Measurements from ENCODE around the gene PDE2A.

The PDE2A gene

GRCh38 chr11:72673943-72674828 lies at the start of gene PDE2A:
Gene PDE2A, minus strand, starts transcription at chr11:72674422. Its CDS starts 215 bp downstream, at chr11:72674207.
- no peak for DNase-seq (ENCODE audit: low read depth, low spot score)

DNA sequence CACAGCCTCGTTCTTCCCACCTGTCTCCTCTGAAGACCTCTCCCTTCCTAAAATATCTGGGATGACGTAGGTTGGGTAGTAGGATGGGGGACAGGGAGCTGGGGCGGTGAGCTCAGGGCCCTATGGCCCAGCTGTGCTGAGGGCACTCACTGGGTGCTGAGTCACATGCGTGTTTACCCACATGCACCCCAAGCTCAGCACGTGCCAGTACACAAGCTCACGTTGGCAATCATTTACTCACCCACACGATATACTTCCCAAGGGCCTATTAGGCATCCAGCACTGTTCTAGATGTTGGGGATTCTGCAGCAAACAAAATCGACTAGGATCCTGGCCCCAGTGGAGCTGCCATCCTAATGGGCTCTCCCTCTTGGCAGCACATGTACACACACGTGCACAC lies 49.3 kb upstream of the PDE2A start:
- DNase-seq (ENCODE audit: low read depth, low spot score), result no peak

GRCh38 chr11:72722050-72722748 lies 48.0 kb upstream of the PDE2A start:
- DNase-seq (ENCODE audit: low read depth, low spot score), result peak; percentile 54

DNA sequence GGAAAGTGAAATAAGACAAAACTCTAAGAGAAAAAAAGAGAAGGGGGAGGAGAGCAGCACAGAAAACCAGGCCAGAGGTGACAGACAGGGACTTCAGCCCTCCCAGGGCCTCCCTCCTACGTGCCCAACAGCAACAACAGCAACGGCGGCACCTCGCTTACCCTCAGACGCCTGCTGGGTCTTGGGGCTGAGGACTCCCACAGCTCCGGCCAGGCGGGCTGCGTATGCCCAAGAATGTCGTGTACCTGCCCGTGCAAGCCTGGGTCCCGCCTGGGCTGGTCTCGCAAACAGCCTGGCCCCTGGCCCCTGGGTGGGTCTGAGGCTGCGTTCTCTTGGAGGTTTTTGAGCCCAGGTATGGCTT lies 47.4 kb upstream of the PDE2A start:
- DNase-seq (ENCODE audit: low read depth, low spot score), result no peak

GRCh38 chr11:72721276-72721675 lies 47.1 kb upstream of the PDE2A start:
- DNase-seq (ENCODE audit: low read depth, low spot score), result no peak

GRCh38 chr11:72720784-72721183 lies 46.6 kb upstream of the PDE2A start:
- no peak for DNase-seq (ENCODE audit: low read depth, low spot score)

DNA sequence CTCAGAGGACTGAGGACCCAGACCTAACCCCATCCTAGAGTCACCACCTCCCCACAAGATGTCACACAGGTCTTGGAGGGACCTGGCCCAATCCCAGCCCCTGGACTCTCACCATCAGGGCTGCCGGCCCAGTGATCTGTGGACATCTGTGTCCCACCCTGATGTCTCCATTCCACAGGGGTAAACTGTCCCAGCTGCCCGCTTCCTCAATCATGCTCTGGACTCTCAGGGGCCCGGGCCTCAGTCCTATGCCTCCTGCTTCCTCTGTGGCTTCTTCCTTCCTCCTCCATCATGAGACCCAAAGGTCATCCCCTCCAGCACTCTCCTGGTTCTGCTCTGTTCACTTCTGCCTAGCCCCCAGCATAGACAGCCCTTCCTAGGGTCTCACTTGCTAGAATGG lies 45.8 kb upstream of the PDE2A start:
- DNase-seq (ENCODE audit: low read depth, low spot score), result no peak

- no peak for DNase-seq (ENCODE audit: low read depth, low spot score)
These were observed 45.3 kb upstream of the PDE2A start for GRCh38 chr11:72719551-72719950.

- no peak for DNase-seq (ENCODE audit: low read depth, low spot score)
These were observed 44.9 kb upstream of the PDE2A start for GRCh38 chr11:72719144-72719543.

- DNase-seq (ENCODE audit: low read depth, low spot score), result no peak
These were observed 43.9 kb upstream of the PDE2A start for GRCh38 chr11:72718101-72718501.

DNA sequence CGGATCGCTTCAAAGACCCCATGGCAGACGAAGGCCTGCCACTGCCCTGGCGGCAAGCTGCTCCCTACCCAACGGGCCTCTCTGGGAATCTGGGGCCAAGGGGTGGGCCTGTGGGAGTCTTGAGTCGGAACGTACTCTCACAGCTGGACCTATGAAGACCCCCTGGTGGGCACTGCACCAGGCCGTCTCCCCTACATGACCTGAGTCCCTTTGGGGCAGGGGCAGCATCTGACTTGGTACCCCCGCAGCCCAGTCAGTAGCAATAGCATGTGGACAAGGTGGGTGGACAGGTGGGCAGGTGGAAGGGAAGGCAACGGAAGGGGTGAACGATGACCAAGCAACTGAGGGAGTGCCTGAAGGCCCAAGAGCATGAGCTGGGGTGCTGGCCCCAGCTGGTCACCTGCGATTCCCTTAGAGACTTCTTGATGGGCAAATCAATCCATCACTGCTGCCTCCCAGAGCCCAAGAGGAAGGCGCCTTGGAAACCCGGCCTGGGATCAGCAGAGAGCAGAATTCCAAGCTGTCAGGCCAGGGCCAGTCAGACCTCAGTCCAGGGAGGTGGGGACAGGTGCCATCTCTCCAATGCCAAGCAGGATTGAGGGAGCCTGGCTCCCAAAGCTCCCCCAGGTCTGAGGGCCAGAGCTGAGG lies 42.7 kb upstream of the PDE2A start:
- DNase-seq (ENCODE audit: low read depth, low spot score), result no peak

DNA sequence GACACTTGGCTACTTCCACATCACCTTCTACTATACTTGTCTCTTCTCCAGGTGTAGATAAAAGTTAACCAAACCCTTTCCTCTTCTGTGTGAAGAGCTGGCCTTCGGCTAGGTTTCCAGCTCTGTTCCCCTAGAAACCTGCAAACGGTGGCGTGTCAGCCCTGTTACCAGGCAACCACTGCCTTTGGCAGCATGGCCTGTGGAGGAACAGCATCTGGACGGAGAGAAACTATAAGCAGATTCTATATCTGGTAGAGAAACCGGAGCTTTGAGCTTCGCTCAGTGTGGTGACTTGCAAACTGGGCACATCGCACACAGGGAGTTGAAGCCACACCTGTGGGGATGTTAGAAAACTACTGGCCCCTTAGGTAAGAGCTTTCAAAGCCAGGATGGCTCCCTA lies 42.1 kb upstream of the PDE2A start:
- no peak for DNase-seq (ENCODE audit: low read depth, low spot score)

DNA sequence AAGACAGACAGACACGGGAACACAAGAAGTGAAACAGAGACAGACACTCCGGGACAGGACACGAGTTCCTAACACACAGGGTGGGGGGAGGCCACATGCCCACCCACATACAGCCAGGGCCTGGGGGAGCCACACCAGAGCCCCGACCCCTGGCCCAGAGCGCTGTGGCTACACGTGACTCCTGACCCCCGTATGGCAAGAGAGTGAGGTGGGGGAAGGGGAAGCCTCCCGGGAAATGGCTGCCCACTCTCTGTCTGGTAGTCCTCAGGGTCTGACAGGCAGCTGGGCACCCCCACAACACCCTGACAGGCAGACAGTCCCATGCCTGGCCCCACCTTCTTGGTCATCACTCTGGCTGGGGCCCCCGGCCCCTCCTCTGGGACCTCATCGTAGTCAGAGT lies 38.6 kb upstream of the PDE2A start:
- no peak for DNase-seq (ENCODE audit: low read depth, low spot score)

DNA sequence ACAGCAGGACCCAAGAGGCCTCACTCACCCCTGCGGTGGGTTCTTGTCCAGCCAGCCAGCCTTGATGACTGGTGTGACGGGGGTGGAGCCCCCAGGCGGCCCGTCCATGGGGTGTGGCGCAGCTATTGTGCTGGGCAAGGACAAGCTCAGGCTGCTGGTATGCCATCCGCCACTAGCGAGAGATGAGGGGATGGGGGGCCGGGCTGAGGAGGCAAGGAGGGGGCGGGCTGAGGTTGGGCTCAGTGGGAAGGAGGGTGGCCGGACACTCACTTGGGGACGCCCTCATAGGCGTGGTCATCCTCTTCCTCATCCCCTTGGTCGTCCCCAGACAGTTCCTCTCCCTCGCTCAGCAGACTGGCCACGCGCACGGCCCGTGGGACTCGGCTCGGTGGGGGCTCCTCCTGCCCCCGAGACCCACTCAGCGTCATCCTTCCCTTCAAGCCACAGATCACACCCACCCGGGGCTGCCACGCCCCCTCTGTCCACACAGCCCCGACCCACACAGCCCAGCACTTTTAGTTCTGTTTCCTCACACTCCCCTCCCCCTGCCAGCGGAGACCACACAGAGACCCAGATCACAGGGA lies 38.0 kb upstream of the PDE2A start:
- no peak for DNase-seq (ENCODE audit: low read depth, low spot score)

DNA sequence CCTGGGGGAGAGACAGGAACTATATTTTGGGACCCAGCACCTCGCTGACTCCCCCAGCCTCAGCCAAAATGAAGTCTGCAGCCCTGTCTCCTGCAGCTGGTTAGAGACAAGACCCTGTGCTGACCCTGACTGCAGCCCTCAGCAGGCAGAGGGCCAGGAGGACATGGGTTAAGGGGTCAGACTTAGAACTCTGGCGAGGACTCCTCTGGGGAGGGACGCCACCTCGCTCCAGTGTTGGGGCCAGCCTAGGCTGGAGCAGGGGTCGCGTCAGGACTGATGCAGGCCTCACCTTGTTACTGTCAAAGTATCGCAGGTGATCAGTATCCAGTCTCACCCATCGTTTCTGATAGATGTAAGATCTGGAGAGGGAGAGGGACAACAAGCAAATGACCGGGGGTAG lies 36.9 kb upstream of the PDE2A start:
- DNase-seq (ENCODE audit: low read depth, low spot score), result no peak

DNA sequence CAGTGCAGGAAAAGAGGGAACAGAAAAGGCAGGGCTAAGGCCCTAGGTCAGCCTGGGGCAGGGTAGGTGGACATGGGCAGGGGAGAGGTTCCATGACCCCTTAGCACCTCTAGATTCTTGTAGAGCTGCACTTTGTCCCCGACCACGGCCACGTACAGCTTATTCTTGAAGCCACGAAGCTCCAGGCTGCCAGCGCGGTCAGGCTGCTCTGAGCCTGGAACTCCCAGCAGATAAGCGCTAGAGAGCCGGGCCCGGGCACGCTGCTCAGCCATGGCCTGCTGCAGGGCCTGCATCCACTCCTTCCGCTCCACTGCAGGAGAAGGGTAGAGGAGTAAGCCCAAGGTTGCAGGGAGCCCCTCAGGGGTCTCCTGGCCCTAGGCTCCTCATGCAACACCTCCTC lies 36.1 kb upstream of the PDE2A start:
- no peak for DNase-seq (ENCODE audit: low read depth, low spot score)

DNA sequence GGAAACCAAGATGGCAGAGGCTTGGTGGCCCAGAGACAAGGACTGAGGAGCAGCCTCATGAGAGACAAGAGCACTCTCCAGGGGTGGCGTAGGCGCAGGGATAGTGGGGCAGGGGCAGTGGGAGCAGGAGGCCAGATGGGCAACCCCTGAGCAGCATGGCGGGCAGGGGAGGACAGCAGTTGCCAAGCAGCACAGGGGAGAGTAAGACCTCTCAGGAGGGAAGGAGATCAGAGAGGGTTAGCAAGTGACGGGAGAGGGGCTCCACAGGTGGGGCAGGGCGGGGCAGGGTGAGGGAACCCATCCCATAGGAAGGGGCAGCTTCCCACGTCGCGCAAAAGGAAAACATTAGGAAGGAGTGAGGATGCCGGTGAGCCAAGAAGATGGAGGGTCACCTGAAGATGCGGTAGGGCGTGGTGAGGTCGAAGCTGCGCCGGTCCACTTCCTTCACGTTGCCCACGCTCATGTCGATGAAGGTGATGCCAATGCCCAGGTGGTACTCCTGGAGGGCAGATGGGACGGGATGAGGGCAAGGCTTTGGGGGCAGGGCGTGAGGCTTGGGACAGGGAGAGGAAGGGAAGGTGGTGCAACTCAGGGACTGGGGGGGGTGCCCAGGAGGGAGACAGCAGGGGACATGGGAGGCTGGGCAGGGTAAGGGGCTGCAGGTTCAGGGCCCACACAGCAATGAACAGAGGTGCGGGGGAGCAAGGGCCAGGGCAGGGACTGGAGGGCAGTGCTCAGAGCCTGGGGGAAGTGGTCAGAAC lies 35.4 kb upstream of the PDE2A start:
- DNase-seq (ENCODE audit: low read depth, low spot score), result no peak

DNA sequence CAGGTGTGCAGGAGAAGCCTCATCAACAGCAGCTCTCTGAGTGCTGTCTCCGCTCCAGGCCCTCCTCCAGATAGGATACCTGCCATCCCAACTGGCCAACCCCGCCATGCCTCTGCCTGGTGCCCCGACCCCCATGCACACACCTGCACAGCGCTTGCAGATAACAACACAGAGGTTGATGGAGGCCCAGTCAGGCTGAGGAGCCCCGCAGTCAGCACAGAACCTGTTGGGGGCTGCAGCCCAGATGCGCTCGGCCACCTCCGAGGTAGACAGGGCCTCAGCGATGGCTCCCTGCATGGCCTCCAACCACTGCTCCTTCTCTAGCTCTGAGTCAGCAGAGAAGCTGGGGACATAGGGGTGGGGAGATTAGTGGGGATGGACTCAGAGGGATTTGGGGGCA lies 32.8 kb upstream of the PDE2A start:
- DNase-seq (ENCODE audit: low read depth, low spot score), result no peak

DNA sequence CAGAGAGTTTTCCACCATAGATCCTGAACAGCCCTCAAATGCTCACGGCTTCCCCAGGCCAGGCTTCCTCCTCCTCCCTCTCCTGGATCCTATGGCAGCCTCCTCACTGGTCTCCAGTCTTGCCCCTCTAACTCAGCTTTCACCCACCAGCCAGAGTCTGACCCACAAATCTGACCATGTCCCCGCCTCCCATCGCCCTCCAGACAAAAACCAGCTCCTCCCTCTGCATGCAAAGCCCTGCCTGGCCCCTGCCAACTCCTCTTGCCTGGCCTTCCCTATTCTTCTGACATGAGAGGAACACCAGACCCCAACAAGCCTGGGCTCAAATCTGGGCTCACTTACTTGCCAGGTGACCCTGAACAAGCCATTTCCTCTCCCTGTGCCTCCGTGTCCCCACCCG lies 32.4 kb upstream of the PDE2A start:
- no peak for DNase-seq (ENCODE audit: low read depth, low spot score)

- no peak for DNase-seq (ENCODE audit: low read depth, low spot score)
These were observed 31.5 kb upstream of the PDE2A start for GRCh38 chr11:72705442-72706365.
